ENCODE measurements around the gene CDSN.

DNA sequence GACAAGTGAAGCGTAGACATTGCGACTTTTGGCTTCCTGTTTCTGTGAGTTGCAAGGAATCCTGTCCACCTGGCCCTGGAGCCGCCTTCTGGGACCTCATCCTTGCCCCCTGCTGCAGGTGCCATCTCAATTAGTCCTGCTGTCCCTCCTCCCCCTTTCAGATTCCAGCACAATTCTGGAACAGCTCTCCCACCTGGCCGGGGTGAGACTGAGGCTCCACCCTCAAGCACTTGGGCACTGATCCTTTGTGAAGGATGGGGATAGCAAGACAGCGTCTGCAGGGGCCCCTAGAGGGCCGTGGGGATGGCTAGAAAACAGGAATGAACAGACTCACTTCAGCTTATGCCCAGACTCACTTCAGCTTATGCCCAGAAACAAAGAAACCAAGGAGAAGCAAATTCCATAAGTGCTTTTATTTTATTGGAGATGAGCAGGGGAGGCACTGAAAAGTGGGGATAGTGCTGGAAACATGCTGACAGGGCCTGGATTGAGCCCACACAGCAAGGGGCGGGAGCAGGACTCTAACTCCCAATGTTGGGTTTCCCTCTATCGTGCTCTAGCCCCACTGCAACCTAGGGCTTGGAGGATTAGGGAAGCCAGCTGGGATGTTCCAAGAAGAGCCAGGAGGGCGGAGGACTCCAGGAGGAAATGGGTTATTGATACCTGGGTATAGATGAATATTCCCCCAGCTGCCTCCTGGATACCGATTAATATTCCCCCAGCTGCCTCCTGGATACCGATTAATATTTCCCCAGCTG, 9.2 kb downstream of the CDSN start:
- TF ChIP-seq, protein P1, sequence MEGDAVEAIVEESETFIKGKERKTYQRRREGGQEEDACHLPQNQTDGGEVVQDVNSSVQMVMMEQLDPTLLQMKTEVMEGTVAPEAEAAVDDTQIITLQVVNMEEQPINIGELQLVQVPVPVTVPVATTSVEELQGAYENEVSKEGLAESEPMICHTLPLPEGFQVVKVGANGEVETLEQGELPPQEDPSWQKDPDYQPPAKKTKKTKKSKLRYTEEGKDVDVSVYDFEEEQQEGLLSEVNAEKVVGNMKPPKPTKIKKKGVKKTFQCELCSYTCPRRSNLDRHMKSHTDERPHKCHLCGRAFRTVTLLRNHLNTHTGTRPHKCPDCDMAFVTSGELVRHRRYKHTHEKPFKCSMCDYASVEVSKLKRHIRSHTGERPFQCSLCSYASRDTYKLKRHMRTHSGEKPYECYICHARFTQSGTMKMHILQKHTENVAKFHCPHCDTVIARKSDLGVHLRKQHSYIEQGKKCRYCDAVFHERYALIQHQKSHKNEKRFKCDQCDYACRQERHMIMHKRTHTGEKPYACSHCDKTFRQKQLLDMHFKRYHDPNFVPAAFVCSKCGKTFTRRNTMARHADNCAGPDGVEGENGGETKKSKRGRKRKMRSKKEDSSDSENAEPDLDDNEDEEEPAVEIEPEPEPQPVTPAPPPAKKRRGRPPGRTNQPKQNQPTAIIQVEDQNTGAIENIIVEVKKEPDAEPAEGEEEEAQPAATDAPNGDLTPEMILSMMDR (IDR thresholded peaks at IDR 0.05 in 2 of 3, conservative IDR thresholded peaks at IDR 0.05 in 1 of 3; ENCODE audit: borderline replicate concordance in 1 of 3, insufficient read depth in 1 of 3, low read depth in 2 of 3, low read length in 2 of 3): no peak
- no peak for TF ChIP-seq POLR2AphosphoS5 (IDR thresholded peaks at IDR 0.05; ENCODE audit: low read depth, low read length)
